NB4 (cell line): ENCODE measurements around the gene ADAMTS12.

ENCODE experiments used
- DNase-seq: peaks from one replicate; pipeline ENCODE4 v3.0.0; 2010; ENCODE audit warnings: low read depth
- H3K4me3 ChIP-seq: one replicate; pipeline ENCODE4 v1.5.1; 2011; ENCODE audit warnings: mild to moderate bottlenecking, low read depth, low read length, moderate library complexity
- MYC ChIP-seq: IDR thresholded peaks from 2 replicates; pipeline ENCODE4 v1.6.1; 2011; ENCODE audit warnings: low read depth, low read length
- POLR2A ChIP-seq: IDR thresholded peaks from 2 replicates; pipeline ENCODE4 v1.6.1; 2011; ENCODE audit warnings: mild to moderate bottlenecking; ENCODE audit not compliant: insufficient read length; ENCODE audit errors: extremely low read depth
- TF ChIP-seq, protein P1 (sequence below): IDR thresholded peaks from one replicate; pipeline ENCODE4 v1.5.1; 2012; ENCODE audit warnings: low read depth, low read length
- TF ChIP-seq, protein P2 (sequence below): IDR thresholded peaks from 2 replicates; pipeline ENCODE4 v1.6.1; 2011; ENCODE audit warnings: low read depth, low read length

Gene ADAMTS12

DNA sequence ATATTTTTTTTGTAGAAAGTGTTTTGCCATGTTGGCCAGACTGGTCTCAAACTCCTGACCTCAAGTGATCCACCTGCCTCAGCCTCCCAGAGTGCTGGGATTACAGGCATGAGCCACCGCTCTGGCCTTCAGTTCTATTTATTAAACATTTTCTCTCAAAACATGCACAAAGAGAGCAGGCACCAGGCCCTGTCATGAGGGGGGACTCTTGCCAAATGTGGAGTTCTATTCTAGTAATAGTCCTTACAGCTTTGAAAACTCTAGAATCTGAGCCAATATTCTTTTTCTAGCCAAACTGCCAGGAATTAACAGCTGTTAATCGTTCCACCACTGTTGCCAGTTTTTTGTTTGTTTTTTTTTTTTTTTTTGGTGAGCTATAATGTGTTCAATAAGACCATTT is 326.5 kb downstream of the ADAMTS12 start:
- DNase-seq, result no peak
- H3K4me3 ChIP-seq, result no peak overlapping the region
- TF ChIP-seq, protein P1, sequence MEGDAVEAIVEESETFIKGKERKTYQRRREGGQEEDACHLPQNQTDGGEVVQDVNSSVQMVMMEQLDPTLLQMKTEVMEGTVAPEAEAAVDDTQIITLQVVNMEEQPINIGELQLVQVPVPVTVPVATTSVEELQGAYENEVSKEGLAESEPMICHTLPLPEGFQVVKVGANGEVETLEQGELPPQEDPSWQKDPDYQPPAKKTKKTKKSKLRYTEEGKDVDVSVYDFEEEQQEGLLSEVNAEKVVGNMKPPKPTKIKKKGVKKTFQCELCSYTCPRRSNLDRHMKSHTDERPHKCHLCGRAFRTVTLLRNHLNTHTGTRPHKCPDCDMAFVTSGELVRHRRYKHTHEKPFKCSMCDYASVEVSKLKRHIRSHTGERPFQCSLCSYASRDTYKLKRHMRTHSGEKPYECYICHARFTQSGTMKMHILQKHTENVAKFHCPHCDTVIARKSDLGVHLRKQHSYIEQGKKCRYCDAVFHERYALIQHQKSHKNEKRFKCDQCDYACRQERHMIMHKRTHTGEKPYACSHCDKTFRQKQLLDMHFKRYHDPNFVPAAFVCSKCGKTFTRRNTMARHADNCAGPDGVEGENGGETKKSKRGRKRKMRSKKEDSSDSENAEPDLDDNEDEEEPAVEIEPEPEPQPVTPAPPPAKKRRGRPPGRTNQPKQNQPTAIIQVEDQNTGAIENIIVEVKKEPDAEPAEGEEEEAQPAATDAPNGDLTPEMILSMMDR, result no peak
- TF ChIP-seq POLR2A (no peak), MYC (no peak)
- TF ChIP-seq, protein P2, sequence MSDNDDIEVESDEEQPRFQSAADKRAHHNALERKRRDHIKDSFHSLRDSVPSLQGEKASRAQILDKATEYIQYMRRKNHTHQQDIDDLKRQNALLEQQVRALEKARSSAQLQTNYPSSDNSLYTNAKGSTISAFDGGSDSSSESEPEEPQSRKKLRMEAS, result no peak

DNA sequence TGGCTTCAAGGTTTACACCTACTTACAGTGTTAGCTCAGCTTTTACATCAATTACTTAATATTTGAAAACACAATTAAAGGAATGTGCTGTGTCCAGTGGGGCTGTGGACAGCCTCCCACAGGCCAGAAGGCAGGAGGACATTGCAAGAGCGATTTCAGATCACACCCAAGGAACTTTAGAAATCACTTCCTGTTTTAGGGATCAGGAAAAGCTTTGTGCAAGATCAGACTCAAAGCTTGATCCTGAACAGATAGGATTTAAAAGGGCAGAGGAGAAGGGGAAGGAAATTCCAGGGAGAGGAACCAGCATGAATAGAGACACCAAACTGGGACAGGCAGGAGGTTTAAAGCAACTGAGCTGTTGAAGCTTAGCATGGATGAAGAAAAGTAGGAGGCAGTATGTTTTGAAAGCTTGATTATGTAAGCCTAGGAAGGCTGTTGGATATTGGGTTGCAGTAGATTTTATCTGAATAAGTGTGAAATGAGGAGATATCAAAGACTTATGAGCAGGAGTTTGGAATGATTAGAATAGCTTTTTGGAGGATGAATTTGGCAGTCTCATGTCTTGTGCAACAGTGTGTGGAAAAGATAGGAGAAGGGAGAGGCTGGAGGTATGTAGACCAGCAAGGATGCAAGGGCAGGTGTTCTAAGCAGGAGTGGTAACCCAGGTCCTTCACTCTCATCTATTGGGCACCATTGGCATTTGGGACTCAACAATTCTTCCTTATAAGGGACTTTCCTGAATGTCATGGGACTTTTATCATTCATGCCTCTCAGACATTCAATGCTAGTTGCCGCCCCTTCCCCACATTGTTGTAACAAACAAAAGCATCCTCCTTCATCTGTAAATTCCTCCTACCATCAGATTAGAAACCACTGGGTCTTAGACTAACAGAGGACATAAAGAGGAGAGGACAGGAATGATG is 327.5 kb downstream of the ADAMTS12 start:
- DNase-seq, result no peak
- no peak overlapping the region for H3K4me3 ChIP-seq
- TF ChIP-seq MYC (no peak), POLR2A (no peak)
- TF ChIP-seq, protein P2, result no peak
- TF ChIP-seq, protein P1, result no peak

DNA sequence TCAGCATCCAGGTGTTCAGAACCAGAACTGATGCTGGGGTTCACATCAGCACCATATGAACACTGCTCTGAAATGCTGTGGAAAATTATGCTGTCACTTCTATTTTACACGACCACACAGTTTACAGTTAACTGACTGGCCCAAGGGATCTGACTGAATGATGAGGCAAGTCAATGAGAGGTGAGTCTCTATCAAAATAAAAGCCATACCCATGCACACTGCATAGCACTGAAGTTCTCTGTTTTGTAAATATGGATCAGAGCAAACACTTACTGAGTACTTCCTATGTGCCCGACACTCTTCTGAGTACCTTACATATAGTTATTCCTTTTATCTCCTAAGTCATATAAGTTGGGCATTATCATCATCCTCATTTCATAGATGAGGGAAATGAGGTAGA is 328.3 kb downstream of the ADAMTS12 start:
- DNase-seq, result no peak
- no peak for TF ChIP-seq POLR2A
- TF ChIP-seq MYC, result no peak
- TF ChIP-seq, protein P2, result no peak
- TF ChIP-seq, protein P1, result no peak
- H3K4me3 ChIP-seq, result no peak overlapping the region

DNA sequence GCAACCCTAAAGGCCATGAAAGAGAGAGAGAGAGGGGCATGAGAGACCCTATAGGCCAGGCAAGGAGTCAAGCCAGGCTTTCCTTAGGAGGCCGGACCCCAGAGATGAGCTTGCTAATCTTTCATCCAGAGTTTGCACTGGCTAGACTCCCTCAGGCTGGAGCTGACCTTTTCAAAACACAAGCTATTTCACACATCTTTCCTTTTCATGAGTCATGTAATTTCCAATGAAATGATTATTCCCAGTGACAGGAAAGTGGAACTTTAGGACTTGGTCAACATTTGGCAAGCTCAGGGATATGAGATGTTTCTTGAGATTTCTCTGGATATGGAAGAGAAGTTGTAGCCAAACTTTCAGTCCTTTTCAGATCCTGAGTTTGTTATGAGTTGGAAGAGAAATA is 333.3 kb downstream of the ADAMTS12 start:
- DNase-seq, result no peak
- no peak for TF ChIP-seq MYC
- TF ChIP-seq POLR2A, result no peak
- TF ChIP-seq, protein P2, result no peak
- TF ChIP-seq, protein P1, result no peak
- H3K4me3 ChIP-seq, result no peak overlapping the region

DNA sequence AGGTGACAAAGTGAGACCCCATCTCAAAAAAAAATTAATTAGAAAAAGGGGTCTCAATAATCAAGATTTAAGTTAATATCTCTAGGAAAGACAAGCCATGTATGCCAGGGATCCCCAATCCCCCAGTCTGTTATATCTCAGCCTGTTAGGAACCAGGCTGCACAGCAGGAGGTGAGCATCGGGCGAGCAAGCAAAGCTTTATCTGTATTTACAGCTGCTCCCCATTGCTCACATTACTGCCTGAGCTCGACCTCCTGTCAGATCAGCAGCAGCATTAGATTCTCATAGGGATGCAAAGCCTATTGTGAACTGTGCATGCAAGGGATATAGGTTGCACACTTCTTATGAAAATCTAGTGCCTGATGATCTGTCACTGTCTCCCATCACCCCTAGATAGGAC is 334.2 kb downstream of the ADAMTS12 start:
- TF ChIP-seq POLR2A, result no peak
- no peak for TF ChIP-seq MYC
- TF ChIP-seq, protein P2, result no peak
- TF ChIP-seq, protein P1, result no peak
- no peak for DNase-seq

More for the DNA sequence above, 334.2 kb downstream of the ADAMTS12 start:
- no peak overlapping the region for H3K4me3 ChIP-seq
